ENCODE data around the gene ITSN2.

Gene ITSN2

DNA sequence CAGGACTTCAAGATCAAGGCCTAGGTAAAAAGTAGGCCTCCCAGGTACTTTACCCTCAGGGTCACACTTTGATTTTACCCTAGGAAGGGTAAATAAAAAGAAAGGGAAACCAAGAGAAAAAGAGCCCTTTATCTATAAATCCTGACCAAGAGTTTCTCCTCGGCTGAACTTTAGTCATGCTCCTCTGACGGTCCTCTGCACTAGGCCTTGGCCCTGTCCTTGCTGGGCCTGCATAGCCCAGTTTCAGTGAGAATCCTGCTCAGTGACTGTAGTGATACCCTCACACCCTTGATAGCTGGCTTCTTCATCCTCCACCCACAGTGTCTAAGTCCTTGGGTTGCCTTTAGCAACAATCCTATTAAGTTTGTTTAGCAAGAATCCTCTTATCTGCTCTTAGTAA is 20.5 kb upstream of the ITSN2 start:
- TF ChIP-seq CTCF (conservative IDR thresholded peaks at IDR 0.05; ENCODE audit: low read depth, low read length), result no peak
- no peak for DNase-seq (ENCODE audit: low read depth)

GRCh38 chr2:24375349-24376087 is 15.2 kb upstream of the ITSN2 start:
- TF ChIP-seq CTCF (conservative IDR thresholded peaks at IDR 0.05; ENCODE audit: low read depth, low read length), result no peak
- DNase-seq (ENCODE audit: low read depth), result no peak
- H3K4me3 ChIP-seq (ENCODE audit: low read depth, low read length), result no peak overlapping the region

More for the DNA sequence above, 20.5 kb upstream of the ITSN2 start:
- no peak overlapping the region for H3K4me3 ChIP-seq (ENCODE audit: low read depth, low read length)

GRCh38 chr2:24374301-24374700 is 14.0 kb upstream of the ITSN2 start:
- no peak for TF ChIP-seq CTCF (conservative IDR thresholded peaks at IDR 0.05; ENCODE audit: low read depth, low read length)
- no peak for DNase-seq (ENCODE audit: low read depth)
- H3K4me3 ChIP-seq (ENCODE audit: low read depth, low read length), result no peak overlapping the region

DNA sequence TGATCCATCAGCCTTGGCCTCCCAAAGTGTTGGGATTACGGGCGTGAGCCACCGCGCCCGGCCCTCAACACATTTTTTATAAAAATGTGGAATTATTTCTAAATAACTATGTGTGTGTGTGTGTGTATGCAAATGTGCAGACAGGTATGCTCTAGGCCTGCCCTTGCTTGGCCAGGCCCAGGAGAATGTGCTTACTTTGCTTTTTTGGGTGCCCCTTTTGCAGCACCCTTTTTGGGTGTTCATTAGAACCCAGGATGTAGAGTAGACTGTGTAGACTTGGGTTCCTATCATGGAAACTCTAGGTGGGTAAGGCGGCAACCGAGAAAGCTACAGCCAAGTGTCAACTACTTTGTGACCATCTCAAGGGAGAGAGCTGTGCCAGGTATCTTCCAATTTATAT is 11.7 kb upstream of the ITSN2 start:
- H3K4me3 ChIP-seq (ENCODE audit: low read depth, low read length), result no peak overlapping the region
- DNase-seq (ENCODE audit: low read depth), result no peak
- TF ChIP-seq CTCF (conservative IDR thresholded peaks at IDR 0.05; ENCODE audit: low read depth, low read length), result no peak

- TF ChIP-seq CTCF (conservative IDR thresholded peaks at IDR 0.05; ENCODE audit: low read depth, low read length), result no peak
- H3K4me3 ChIP-seq (ENCODE audit: low read depth, low read length), result no peak overlapping the region
- DNase-seq (ENCODE audit: low read depth), result no peak
Observed at GRCh38 chr2:24365826-24366225, 5.5 kb upstream of the ITSN2 start.

GRCh38 chr2:24365051-24365450 is 4.7 kb upstream of the ITSN2 start:
- peak; percentile 22 for DNase-seq (ENCODE audit: low read depth)
- no peak for TF ChIP-seq CTCF (conservative IDR thresholded peaks at IDR 0.05; ENCODE audit: low read depth, low read length)
- no peak overlapping the region for H3K4me3 ChIP-seq (ENCODE audit: low read depth, low read length)

- H3K4me3 ChIP-seq (ENCODE audit: low read depth, low read length), result no peak overlapping the region
- DNase-seq (ENCODE audit: low read depth), result no peak
- no peak for TF ChIP-seq CTCF (conservative IDR thresholded peaks at IDR 0.05; ENCODE audit: low read depth, low read length)
Observed at GRCh38 chr2:24363301-24363700, 3.0 kb upstream of the ITSN2 start.
